OCI-LY1 (cell line): ENCODE measurements around the gene DAAM2.

Experiments
- H2AFZ ChIP-seq: fragments of 200-600 bp; sonication (generic), shearing (Covaris generic); 2 replicates; pipeline ENCODE4 v1.6.0; 2014; ENCODE audit warnings: antibody characterized with exemption, mild to moderate bottlenecking, low read length
- H3F3A ChIP-seq: fragments of 200-600 bp; sonication (generic), shearing (Covaris generic); 2 replicates; pipeline ENCODE4 v1.6.0; 2014; ENCODE audit warnings: mild to moderate bottlenecking, antibody characterized with exemption, low read length, moderate library complexity; ENCODE audit not compliant: insufficient read depth
- H3K27ac ChIP-seq: fragments of 200-600 bp; sonication (generic); 2 replicates; pipeline ENCODE4 v1.5.1; 2014; ENCODE audit warnings: low read length, mixed run types, mild to moderate bottlenecking, low read depth; ENCODE audit not compliant: poor library complexity, severe bottlenecking
- H3K27me3 ChIP-seq: fragments of 200-600 bp; sonication (generic); 2 replicates; pipeline ENCODE4 v1.6.0; 2014; ENCODE audit warnings: antibody characterized with exemption, mild to moderate bottlenecking, low read length, moderate library complexity; ENCODE audit not compliant: insufficient read depth
- H3K36me3 ChIP-seq: fragments of 200-600 bp; sonication (generic); 2 replicates; pipeline ENCODE4 v1.6.1; 2014; ENCODE audit warnings: mild to moderate bottlenecking, antibody characterized with exemption, low read length, moderate library complexity, mixed read lengths; ENCODE audit not compliant: insufficient read depth
- H3K4me1 ChIP-seq: fragments of 200-600 bp; sonication (generic); 2 replicates; pipeline ENCODE4 v1.5.1; 2014; ENCODE audit warnings: mild to moderate bottlenecking, low read length, moderate library complexity; ENCODE audit not compliant: insufficient read depth, severe bottlenecking
- H3K4me2 ChIP-seq: fragments of 200-600 bp; sonication (generic), shearing (Covaris generic); 2 replicates; pipeline ENCODE4 v1.6.1; 2014; ENCODE audit warnings: low read length
- H3K4me3 ChIP-seq: fragments of 200-600 bp; sonication (generic); 2 replicates; pipeline ENCODE4 v1.5.1; 2014; ENCODE audit warnings: low read length, low read depth, mild to moderate bottlenecking, mixed read lengths; ENCODE audit not compliant: poor library complexity, severe bottlenecking
- H3K79me2 ChIP-seq: fragments of 200-600 bp; shearing (Covaris generic); 2 replicates; pipeline ENCODE4 v1.6.1; 2016; ENCODE audit warnings: mixed run types, low read length, mixed read lengths; ENCODE audit not compliant: insufficient read depth
- H3K9ac ChIP-seq: fragments of 200-600 bp; sonication (generic), shearing (Covaris generic); 2 replicates; pipeline ENCODE4 v1.6.1; 2014; ENCODE audit warnings: mild to moderate bottlenecking, low read length, mixed read lengths
- H3K9me2 ChIP-seq: fragments of 200-600 bp; sonication (generic), shearing (Covaris generic); 2 replicates; pipeline ENCODE4 v1.6.1; 2014; ENCODE audit warnings: low read depth, mild to moderate bottlenecking, low read length, mixed read lengths
- H3K9me3 ChIP-seq: fragments of 200-600 bp; shearing (Covaris generic); 2 replicates; pipeline ENCODE4 v1.6.1; 2014; ENCODE audit warnings: low read length, mixed read lengths
- H4K20me1 ChIP-seq: fragments of 200-600 bp; sonication (generic), shearing (Covaris generic); 2 replicates; pipeline ENCODE4 v1.6.0; 2016; ENCODE audit warnings: mild to moderate bottlenecking, low read length; ENCODE audit not compliant: insufficient read depth
- EZH2 ChIP-seq: fragments of 200-600 bp; sonication (generic), shearing (Covaris generic); IDR thresholded peaks from 2 replicates; pipeline ENCODE4 v1.8.0; 2017; ENCODE audit warnings: borderline replicate concordance, mixed run types, mild to moderate bottlenecking, antibody characterized with exemption, low read length, moderate library complexity, mixed read lengths
- TF ChIP-seq, protein P1 (sequence below): fragments of 200-600 bp; sonication (generic), shearing (Covaris generic); IDR thresholded peaks from 2 replicates; pipeline ENCODE4 v1.5.1; 2017; ENCODE audit warnings: mild to moderate bottlenecking, antibody characterized with exemption, low read length, moderate library complexity, mixed read lengths

The DAAM2 gene

DNA sequence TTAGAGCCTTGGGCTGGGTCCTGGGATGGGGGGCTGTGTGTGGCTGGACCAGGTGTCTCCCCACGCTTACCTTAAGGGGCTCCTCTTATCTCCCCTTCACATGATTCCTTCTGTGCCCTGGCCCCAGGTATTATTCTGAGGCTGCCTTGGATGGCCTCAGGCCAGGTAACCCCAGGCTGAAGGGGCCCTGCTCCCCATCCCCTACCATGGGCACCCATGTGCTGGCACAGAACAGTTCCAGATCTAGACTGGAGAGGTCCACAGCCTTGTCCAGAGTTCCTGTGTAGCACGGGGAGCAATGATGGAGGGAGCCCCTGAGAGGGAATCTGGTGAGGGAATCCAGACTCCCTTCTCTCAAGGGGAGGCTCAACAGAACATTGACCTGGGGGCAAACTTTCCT is 110.0 kb downstream of the DAAM2 start:
- Histone ChIP-seq H3K79me2 (no peaks in the 10 kb centered on the region), H3K9me3 (no peaks in the 10 kb centered on the region), H3K27ac (no peak overlapping the region), H3K4me3 (no peak overlapping the region), H3K36me3 (no peaks in the 10 kb centered on the region), H3K4me1 (no peaks in the 10 kb centered on the region), H3K27me3 (no peaks in the 10 kb centered on the region), H3K9me2 (no peaks in the 10 kb centered on the region), H3K9ac (no peak overlapping the region), H4K20me1 (no peaks in the 10 kb centered on the region), H3K4me2 (no peak overlapping the region), H2AFZ (no peak overlapping the region), H3F3A (no peaks in the 10 kb centered on the region)
- TF ChIP-seq EZH2: no peak
- TF ChIP-seq, protein P1, sequence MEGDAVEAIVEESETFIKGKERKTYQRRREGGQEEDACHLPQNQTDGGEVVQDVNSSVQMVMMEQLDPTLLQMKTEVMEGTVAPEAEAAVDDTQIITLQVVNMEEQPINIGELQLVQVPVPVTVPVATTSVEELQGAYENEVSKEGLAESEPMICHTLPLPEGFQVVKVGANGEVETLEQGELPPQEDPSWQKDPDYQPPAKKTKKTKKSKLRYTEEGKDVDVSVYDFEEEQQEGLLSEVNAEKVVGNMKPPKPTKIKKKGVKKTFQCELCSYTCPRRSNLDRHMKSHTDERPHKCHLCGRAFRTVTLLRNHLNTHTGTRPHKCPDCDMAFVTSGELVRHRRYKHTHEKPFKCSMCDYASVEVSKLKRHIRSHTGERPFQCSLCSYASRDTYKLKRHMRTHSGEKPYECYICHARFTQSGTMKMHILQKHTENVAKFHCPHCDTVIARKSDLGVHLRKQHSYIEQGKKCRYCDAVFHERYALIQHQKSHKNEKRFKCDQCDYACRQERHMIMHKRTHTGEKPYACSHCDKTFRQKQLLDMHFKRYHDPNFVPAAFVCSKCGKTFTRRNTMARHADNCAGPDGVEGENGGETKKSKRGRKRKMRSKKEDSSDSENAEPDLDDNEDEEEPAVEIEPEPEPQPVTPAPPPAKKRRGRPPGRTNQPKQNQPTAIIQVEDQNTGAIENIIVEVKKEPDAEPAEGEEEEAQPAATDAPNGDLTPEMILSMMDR: no peak

DNA sequence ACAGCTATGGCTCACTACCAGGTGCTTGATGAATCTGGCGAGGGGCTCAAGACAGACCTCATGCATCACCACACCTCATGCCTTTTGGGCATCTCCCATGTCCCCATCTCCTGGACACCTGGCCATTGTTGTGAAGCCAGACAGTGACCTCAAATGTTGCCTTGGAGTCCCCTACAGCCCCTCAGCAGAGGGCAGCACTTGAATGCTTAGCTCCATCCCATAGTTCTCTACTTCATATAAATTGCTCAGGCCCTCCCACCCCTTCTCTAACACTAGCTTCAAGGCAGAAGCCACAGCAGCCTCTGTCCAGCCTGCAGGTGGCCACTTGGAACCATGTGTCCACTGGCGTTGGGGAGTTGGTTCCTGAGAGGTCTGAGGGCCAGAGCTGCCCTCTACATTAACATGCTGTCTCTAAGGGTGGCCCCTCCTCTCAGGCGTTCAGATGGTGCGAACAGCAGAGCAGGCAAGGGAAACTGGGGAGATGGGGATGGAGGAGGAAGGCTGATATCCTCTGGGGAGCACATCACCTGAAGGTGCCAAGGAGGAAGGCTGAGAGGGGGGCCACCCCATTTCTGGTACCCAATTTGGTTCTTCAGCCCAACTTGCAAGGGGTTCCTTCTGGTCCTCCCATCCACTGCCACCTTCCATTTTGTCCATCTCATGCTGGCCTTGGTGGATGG is 110.8 kb downstream of the DAAM2 start:
- H3K9me2 ChIP-seq: no peaks in the 10 kb centered on the region
- H3K9me3 ChIP-seq: no peaks in the 10 kb centered on the region
- H3K36me3 ChIP-seq: no peaks in the 10 kb centered on the region
- no peaks in the 10 kb centered on the region for H3K27me3 ChIP-seq
- TF ChIP-seq, protein P1: no peak
- TF ChIP-seq EZH2: no peak
- H3K27ac ChIP-seq: no peak overlapping the region
- no peak overlapping the region for H3K4me2 ChIP-seq
- no peak overlapping the region for H3K4me3 ChIP-seq
- no peaks in the 10 kb centered on the region for H4K20me1 ChIP-seq
- H3F3A ChIP-seq: no peaks in the 10 kb centered on the region
- H3K4me1 ChIP-seq: no peaks in the 10 kb centered on the region
- no peak overlapping the region for H2AFZ ChIP-seq
- H3K79me2 ChIP-seq: no peaks in the 10 kb centered on the region
- H3K9ac ChIP-seq: no peak overlapping the region

DNA sequence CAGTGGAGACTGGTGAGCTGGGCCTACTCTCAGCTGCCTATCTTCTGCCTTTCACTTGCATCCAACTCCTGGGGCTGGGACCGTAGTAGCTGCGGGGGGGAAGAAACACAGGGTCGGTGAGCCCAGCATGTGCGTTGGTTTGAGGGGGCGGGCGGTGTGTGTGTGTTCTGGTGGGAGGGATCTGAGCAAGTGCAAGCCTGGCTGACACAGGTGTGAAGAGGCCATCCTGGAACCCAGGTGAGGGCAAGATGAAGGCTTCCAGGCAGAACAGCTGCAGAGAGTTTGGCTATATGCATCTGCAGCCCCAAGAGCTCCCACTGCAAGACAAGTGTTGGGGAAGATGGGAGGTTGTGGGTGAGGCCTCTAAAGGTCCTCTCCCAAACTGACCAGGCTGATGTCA is 111.5 kb downstream of the DAAM2 start:
- H3K4me1 ChIP-seq: no peaks in the 10 kb centered on the region
- H3K79me2 ChIP-seq: no peaks in the 10 kb centered on the region
- no peaks in the 10 kb centered on the region for H3K36me3 ChIP-seq
- H4K20me1 ChIP-seq: no peaks in the 10 kb centered on the region
- H3K9me2 ChIP-seq: no peaks in the 10 kb centered on the region
- H2AFZ ChIP-seq: no peak overlapping the region
- no peak overlapping the region for H3K4me2 ChIP-seq
- no peaks in the 10 kb centered on the region for H3F3A ChIP-seq
- no peaks in the 10 kb centered on the region for H3K9me3 ChIP-seq
- no peaks in the 10 kb centered on the region for H3K27me3 ChIP-seq
- H3K27ac ChIP-seq: no peak overlapping the region
- TF ChIP-seq EZH2: no peak
- TF ChIP-seq, protein P1: no peak
- H3K4me3 ChIP-seq: no peak overlapping the region
- no peak overlapping the region for H3K9ac ChIP-seq
